K562 (cell line): ENCODE results near the gene C2CD4B. TPM values are rescaled to one million over a fixed set of nuclear protein-coding genes. Genes with fewer than 3 reads are reported as not detected.

Experiments
- ATAC-seq: fragments of 200-7000 bp; cut with Tn5 transposase; 3 replicates; pipeline ENCODE4 v1.9.1; 2020; ENCODE audit warnings: moderate library complexity
- BruUV-seq: library from RNA; stranded (reverse); fragments of 400-500 nt; replicated peaks from 2 replicates; lab custom pipeline; 2021; lab: Mats Ljungman, UMichigan
- CTCF ChIA-PET: fragments of 300-600 bp; formaldehyde crosslinking; extraction: SDS; loops from one replicate; lab custom pipeline; 2021; ENCODE audit warnings: low intra/inter-chr PET ratio; lab: Yijun Ruan, JAX
- POLR2A ChIA-PET: fragments of 300-600, 350-650 bp; sonication (Branson Sonifier 250); formaldehyde crosslinking; extraction: SDS; loops from one replicate; lab custom pipeline; 2021; ENCODE audit warnings: antibody characterized with exemption, inconsistent platforms; lab: Yijun Ruan, JAX
- DNase-seq, 4 experiments: peaks; one replicate each; pipeline versions ENCODE4 v3.0.0 to v3.0.0-alpha.2; 2011 to 2018; ENCODE audit warnings: low spot score in 3 of 4, mixed read lengths in 3 of 4; ENCODE audit errors: extremely low read depth in 1 of 4
- FAIRE-seq: peaks from 2 replicates; lab custom pipeline; 2011; peaks lifted over from hg19 to GRCh38; lab: Jason Lieb, UNC
- H2AFZ ChIP-seq: 2 replicates; pipeline ENCODE4 v1.6.0; 2011; ENCODE audit warnings: low read depth, low read length, control low read depth, inconsistent platforms
- H3K27ac ChIP-seq: fragments of 200-600 bp; 3 replicates; pipeline ENCODE4 v1.8.0; 2011; ENCODE audit warnings: low read depth, mild to moderate bottlenecking, control low read depth, inconsistent platforms, low read length, moderate library complexity, mixed read lengths; ENCODE audit errors: extremely low read depth
- H3K27me3 ChIP-seq, 2 experiments: fragments of 300-600 bp in 1 of 2; 2 replicates in 1 of 2; 3 replicates in 1 of 2; pipeline versions ENCODE4 v1.6.0 to v1.8.0; 2011; ENCODE audit warnings: inconsistent platforms in 2 of 2, low read length in 2 of 2, mild to moderate bottlenecking in 1 of 2, mixed read lengths in 1 of 2, moderate library complexity in 1 of 2; ENCODE audit not compliant: control insufficient read depth in 2 of 2, insufficient read depth in 2 of 2
- H3K36me3 ChIP-seq: fragments of 300-600 bp; 3 replicates; pipeline ENCODE4 v1.8.0; 2011; ENCODE audit warnings: mild to moderate bottlenecking, low read length, inconsistent platforms; ENCODE audit not compliant: control insufficient read depth, insufficient read depth
- H3K4me1 ChIP-seq, 2 experiments: fragments of 200-600 bp in 1 of 2; replicated peaks in 1 of 2; 2 replicates in 1 of 2; 3 replicates in 1 of 2; pipeline versions ENCODE4 v1.5.1 to v1.8.0; 2011; ENCODE audit warnings: inconsistent platforms in 2 of 2, low read length in 2 of 2, mild to moderate bottlenecking in 1 of 2, mixed read lengths in 1 of 2, moderate library complexity in 1 of 2; ENCODE audit not compliant: control insufficient read depth in 2 of 2, insufficient read depth in 2 of 2
- H3K4me2 ChIP-seq: 2 replicates; pipeline ENCODE4 v1.6.1; 2011; ENCODE audit warnings: low read length, control low read depth, inconsistent platforms, mixed read lengths; ENCODE audit not compliant: insufficient read depth
- H3K4me3 ChIP-seq: fragments of 200-600 bp; sonication (generic), shearing (Covaris generic); 2 replicates; pipeline ENCODE4 v1.5.1; 2016; ENCODE audit warnings: control low read depth, inconsistent platforms
- H3K79me2 ChIP-seq: fragments of 200-600 bp; 3 replicates; pipeline ENCODE4 v1.8.0; 2011; ENCODE audit warnings: low read length, inconsistent platforms; ENCODE audit not compliant: control insufficient read depth, insufficient read depth
- H3K9ac ChIP-seq, 2 experiments: 2 replicates each; pipeline versions ENCODE4 v1.6.0 to v1.6.1; 2011; ENCODE audit warnings: low read depth in 2 of 2, low read length in 2 of 2, control low read depth in 1 of 2, inconsistent platforms in 1 of 2, mild to moderate bottlenecking in 1 of 2, mixed read lengths in 1 of 2; ENCODE audit not compliant: insufficient read depth in 1 of 2
- H3K9me1 ChIP-seq: one replicate; pipeline ENCODE4 v1.6.0; 2011; ENCODE audit warnings: inconsistent platforms, mild to moderate bottlenecking, low read length, moderate library complexity; ENCODE audit not compliant: control insufficient read depth, insufficient read depth
- H3K9me3 ChIP-seq: replicated peaks from 2 replicates; pipeline ENCODE4 v1.5.1; 2011; ENCODE audit warnings: low read depth, low read length, inconsistent platforms; ENCODE audit not compliant: control insufficient read depth, insufficient read depth
- H4K20me1 ChIP-seq: replicated peaks from 2 replicates; pipeline ENCODE4 v1.6.1; 2011; ENCODE audit warnings: low read length, inconsistent platforms, mixed read lengths; ENCODE audit not compliant: control insufficient read depth, insufficient read depth
- ATF7 ChIP-seq: fragments of 450-650 bp; IDR thresholded peaks from 2 replicates; pipeline ENCODE4 v1.7.1; 2014; ENCODE audit warnings: mild to moderate bottlenecking, moderate library complexity
- CAMTA2 ChIP-seq: fragments of 250-450 bp; sonication (Bioruptor Pico); conservative IDR thresholded peaks from 2 replicates; pipeline ENCODE4 v1.5.1; 2022
- CEBPG ChIP-seq, 3 experiments: fragments of 200-800 bp in 1 of 3; sonication (Bioruptor generic) in 1 of 3; sonication (generic) in 1 of 3; formaldehyde crosslinking in 1 of 3; IDR thresholded peaks in 2 of 3; conservative IDR thresholded peaks in 1 of 3; 2 replicates each; pipeline versions ENCODE4 v1.6.1 to v1.8.0; 2016 to 2022; ENCODE audit warnings: missing compliant biosample characterization in 2 of 3, missing genetic modification characterization in 2 of 3, mild to moderate bottlenecking in 1 of 3, missing genetic modification reagents in 1 of 3
- GTF2F1 ChIP-seq: IDR thresholded peaks from 2 replicates; pipeline ENCODE4 v1.6.1; 2011; ENCODE audit warnings: low read depth, low read length, improper control_type of control experiment
- HNRNPLL ChIP-seq: fragments of 200-400 bp; formaldehyde crosslinking; IDR thresholded peaks from 2 replicates; pipeline ENCODE4 v1.6.1; 2017; ENCODE audit warnings: low read length, low read depth, mild to moderate bottlenecking; ENCODE audit not compliant: poor library complexity, severe bottlenecking
- MEF2D ChIP-seq: conservative IDR thresholded peaks from 2 replicates; pipeline ENCODE4 v1.6.1; 2016; ENCODE audit warnings: low read depth, missing genetic modification characterization, missing compliant biosample characterization
- RFX1 ChIP-seq: fragments of 450-650 bp; IDR thresholded peaks from 2 replicates; pipeline ENCODE4 v1.6.1; 2016; ENCODE audit warnings: mild to moderate bottlenecking, moderate library complexity
- SMARCE1 ChIP-seq: fragments of 450-650 bp; IDR thresholded peaks from 2 replicates; pipeline ENCODE4 v1.7.1; 2016; ENCODE audit warnings: mild to moderate bottlenecking
- WGBS: fragments of 100-300 bp; shearing (Covaris generic); methylation state at CpG from one replicate; pipeline ENCODE4 v1.1.6; 2016; ENCODE audit warnings: low coverage, mixed read lengths; ENCODE audit not compliant: insufficient coverage; ENCODE audit errors: missing lambda C conversion rate; 5-methylcytosine and 5-hydroxymethylcytosine counted together
- in situ Hi-C: fragments of 300-500 bp; cut with MboI; formaldehyde crosslinking; loops from 4 replicates; pipeline ENCODE4 v1.15.0; 2018; ENCODE audit warnings: inconsistent platforms, mixed read lengths
- intact Hi-C: fragments of 100-400 bp; cut with micrococcal nuclease; formaldehyde crosslinking; loops from 2 replicates; pipeline ENCODE4 v1.14.2; 2022
- polyA plus RNA-seq, 8 experiments: library from polyadenylated mRNA; depleted of rRNA in 4 of 8; stranded (reverse) in 5 of 8; unstranded in 3 of 8; fragments of >200 nt; fragmentation: Nextera tagmentation in 2 of 8; fragmentation: Illumina TruSeq in 1 of 8; extraction: Ambion mirVana in 2 of 8; extraction: Trizol in 1 of 8; gene quantifications; 2 replicates each; pipeline versions ENCODE4 v1.2.1 to v1.2.3, GENCODE V29; 2011 to 2014; ENCODE audit warnings: inconsistent platforms in 1 of 8, missing spikeins in 1 of 8
- total RNA-seq, 7 experiments: library from RNA; depleted of rRNA in 6 of 7; stranded (reverse); fragments of >200 nt in 6 of 7; fragmentation: Illumina TruSeq in 2 of 7; extraction: Trizol in 2 of 7; gene quantifications; 2 replicates each; pipeline versions ENCODE4 v1.2.1 to v1.2.3, GENCODE V29; 2011 to 2021; ENCODE audit warnings: low replicate concordance in 1 of 7
- TF ChIP-seq, protein P1 (sequence below): fragments of 450-650 bp; IDR thresholded peaks from 2 replicates; pipeline ENCODE4 v1.6.1; 2016; ENCODE audit warnings: antibody characterized with exemption

Gene C2CD4B
- total and polyA plus RNA-seq, 9 of the 15 experiments (the other 6 are each of a cell fraction or from before 2014, with no cell fraction given), result 0.11 TPM; not detected in 8

DNA sequence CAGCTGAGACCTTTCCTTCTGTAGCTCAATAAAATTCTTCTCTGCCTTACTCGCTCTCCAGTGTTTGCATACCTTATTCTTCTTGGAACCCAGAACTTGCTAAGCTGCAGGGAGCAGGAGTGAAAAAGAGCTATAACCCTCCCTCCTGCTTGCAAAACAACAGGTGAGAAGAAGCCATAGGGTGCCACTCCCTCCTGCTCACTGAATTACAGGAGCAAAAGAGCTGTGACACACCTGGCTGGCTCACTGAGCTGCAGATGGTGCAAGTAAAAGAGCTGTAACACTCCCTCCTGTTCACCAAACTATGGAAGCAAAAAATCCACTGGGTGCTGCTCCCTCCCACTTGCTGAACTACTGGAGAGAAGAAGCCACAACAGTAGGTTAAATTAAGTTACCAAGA, 44.2 kb upstream of the C2CD4B start:
- Histone ChIP-seq H3K9ac (no peak overlapping the region), H2AFZ (no peak overlapping the region), H3K4me3 (no peak overlapping the region), H3K9me1 (no peaks in the 10 kb centered on the region), H3K4me2 (no peak overlapping the region), H3K4me1 (no peaks in the 10 kb centered on the region), H3K27ac (no peak overlapping the region), H4K20me1 (no peaks in the 10 kb centered on the region), H3K36me3 (no peaks in the 10 kb centered on the region), H3K27me3 (no peaks in the 10 kb centered on the region), H3K79me2 (no peaks in the 10 kb centered on the region), H3K9me3 (no peaks in the 10 kb centered on the region)
- DNase-seq (no peak), ATAC-seq (no peak), FAIRE-seq (no peak)
- TF ChIP-seq GTF2F1 (no peak), SMARCE1 (no peak), CAMTA2 (no peak), MEF2D (tag) (no peak), RFX1 (no peak), ATF7 (no peak), CEBPG (CRISPR knock-in tag; IDR thresholded peaks at IDR 0.05) (no peak), CEBPG (tag; conservative IDR thresholded peaks at IDR 0.05 in 1 of 2, IDR thresholded peaks at IDR 0.05 in 1 of 2) (no peak), HNRNPLL (no peak)
- TF ChIP-seq, protein P1, sequence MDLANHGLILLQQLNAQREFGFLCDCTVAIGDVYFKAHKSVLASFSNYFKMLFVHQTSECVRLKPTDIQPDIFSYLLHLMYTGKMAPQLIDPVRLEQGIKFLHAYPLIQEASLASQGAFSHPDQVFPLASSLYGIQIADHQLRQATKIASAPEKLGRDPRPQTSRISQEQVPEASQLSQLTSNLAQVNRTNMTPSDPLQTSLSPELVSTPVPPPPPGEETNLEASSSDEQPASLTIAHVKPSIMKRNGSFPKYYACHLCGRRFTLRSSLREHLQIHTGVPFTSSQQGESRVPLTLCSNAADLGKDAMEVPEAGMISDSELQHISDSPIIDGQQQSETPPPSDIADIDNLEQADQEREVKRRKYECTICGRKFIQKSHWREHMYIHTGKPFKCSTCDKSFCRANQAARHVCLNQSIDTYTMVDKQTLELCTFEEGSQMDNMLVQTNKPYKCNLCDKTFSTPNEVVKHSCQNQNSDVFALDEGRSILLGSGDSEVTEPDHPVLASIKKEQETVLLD, result no peak
- in situ Hi-C loops (no loop called here), intact Hi-C loops (no loop called here)
- WGBS, result 0% methylated on average over 1 of the region's 1 CpG
- ChIA-PET CTCF (no interaction called here), POLR2A (no interaction called here)
- BruUV-seq, result no TSS peak
